ENCODE results near the gene TNFSF4. TPM values are rescaled to one million over a fixed set of nuclear protein-coding genes. Genes with fewer than 3 reads are reported as not detected.

TNFSF4 gene
- polyA plus RNA-seq, 1 donor from 2014 or later = 1.0 TPM

DNA sequence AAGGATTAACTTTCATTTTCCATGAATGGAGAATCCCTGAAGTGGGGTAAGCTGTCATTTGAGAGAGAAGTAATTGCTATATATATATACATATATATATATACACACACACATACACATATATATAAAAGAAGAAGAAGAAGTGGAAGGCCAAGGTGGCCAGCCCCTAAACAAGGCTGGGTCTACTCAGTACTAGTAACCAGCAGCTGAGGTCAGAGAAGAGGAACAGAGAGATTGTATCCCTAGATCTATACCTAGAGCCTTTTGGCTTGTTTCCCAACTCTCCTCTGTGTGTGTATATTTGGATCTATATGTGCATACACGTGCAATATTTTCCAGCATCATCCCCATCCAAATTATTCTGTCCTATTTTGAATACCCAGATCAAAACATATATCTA is 5.2 kb downstream of the TNFSF4 start:
- Histone ChIP-seq H3K36me3 (ENCODE audit: insufficient read depth, low read length) (no peaks in the 10 kb centered on the region), H3K79me2 (replicated peaks; ENCODE audit: insufficient read depth, low read length) (no peaks in the 10 kb centered on the region), H3K9ac (ENCODE audit: low read length) (no peak overlapping the region), H3K4me3 (ENCODE audit: low read length) (no peak overlapping the region), H3K27ac (ENCODE audit: low read length) (no peak overlapping the region), H2AFZ (ENCODE audit: low read depth, low read length) (no peak overlapping the region), H3F3A (ENCODE audit: insufficient read depth, low read length, poor library complexity, severe bottlenecking) (no peaks in the 10 kb centered on the region), H4K20me1 (ENCODE audit: insufficient read depth) (no peaks in the 10 kb centered on the region), H3K27me3 (ENCODE audit: insufficient read depth, low read depth, low read length) (no peaks in the 10 kb centered on the region), H3K4me2 (ENCODE audit: low read length) (no peak overlapping the region), H3K9me3 (ENCODE audit: low read length) (no peaks in the 10 kb centered on the region), H3K9me2 (ENCODE audit: insufficient read depth, low read length) (no peaks in the 10 kb centered on the region)
- TF ChIP-seq MXI1 (conservative IDR thresholded peaks at IDR 0.05; ENCODE audit: poor library complexity, severe bottlenecking) (no peak), EP300 (conservative IDR thresholded peaks at IDR 0.05; ENCODE audit: poor library complexity, severe bottlenecking) (no peak), EZH2 (IDR thresholded peaks at IDR 0.05; ENCODE audit: borderline replicate concordance, insufficient read depth, low read length, poor library complexity, severe bottlenecking) (no peak), TAF1 (IDR thresholded peaks at IDR 0.05; ENCODE audit: low read depth) (no peak), RAD21 (conservative IDR thresholded peaks at IDR 0.05) (no peak), POLR2AphosphoS5 (IDR thresholded peaks at IDR 0.05) (no peak), SMC3 (conservative IDR thresholded peaks at IDR 0.05; ENCODE audit: poor library complexity) (no peak), CTCF (IDR thresholded peaks at IDR 0.05; ENCODE audit: poor library complexity, severe bottlenecking) (no peak)
- TF ChIP-seq, protein P1, sequence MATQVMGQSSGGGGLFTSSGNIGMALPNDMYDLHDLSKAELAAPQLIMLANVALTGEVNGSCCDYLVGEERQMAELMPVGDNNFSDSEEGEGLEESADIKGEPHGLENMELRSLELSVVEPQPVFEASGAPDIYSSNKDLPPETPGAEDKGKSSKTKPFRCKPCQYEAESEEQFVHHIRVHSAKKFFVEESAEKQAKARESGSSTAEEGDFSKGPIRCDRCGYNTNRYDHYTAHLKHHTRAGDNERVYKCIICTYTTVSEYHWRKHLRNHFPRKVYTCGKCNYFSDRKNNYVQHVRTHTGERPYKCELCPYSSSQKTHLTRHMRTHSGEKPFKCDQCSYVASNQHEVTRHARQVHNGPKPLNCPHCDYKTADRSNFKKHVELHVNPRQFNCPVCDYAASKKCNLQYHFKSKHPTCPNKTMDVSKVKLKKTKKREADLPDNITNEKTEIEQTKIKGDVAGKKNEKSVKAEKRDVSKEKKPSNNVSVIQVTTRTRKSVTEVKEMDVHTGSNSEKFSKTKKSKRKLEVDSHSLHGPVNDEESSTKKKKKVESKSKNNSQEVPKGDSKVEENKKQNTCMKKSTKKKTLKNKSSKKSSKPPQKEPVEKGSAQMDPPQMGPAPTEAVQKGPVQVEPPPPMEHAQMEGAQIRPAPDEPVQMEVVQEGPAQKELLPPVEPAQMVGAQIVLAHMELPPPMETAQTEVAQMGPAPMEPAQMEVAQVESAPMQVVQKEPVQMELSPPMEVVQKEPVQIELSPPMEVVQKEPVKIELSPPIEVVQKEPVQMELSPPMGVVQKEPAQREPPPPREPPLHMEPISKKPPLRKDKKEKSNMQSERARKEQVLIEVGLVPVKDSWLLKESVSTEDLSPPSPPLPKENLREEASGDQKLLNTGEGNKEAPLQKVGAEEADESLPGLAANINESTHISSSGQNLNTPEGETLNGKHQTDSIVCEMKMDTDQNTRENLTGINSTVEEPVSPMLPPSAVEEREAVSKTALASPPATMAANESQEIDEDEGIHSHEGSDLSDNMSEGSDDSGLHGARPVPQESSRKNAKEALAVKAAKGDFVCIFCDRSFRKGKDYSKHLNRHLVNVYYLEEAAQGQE (IDR thresholded peaks at IDR 0.05; ENCODE audit: borderline replicate concordance) = no peak

DNA sequence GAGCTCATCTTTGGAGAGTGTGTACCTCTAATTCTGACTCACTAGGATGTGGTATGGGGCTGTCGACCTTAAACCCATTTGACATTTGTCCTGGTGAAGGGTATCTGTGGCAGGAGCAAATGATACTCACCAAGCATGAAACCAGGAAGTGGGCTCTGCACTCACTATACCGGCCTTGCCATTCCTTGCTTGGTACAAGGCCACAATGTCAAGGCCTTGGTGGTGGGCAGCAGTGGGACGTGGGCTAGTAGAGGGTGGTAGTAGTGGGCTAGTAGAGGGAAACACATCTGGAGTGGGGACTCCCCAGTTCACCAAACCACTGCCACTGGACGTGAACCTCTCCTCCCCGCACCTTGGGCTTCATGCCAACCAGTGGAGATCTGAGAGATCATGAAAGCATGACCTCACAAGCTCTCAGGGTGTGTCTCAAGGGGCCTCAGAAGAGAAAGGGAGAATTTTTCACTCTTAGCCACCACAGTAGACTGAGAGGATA is 11.5 kb downstream of the TNFSF4 start:
- Histone ChIP-seq H3K9me2 (ENCODE audit: insufficient read depth, low read length) (no peaks in the 10 kb centered on the region), H3K9me3 (ENCODE audit: low read length) (no peaks in the 10 kb centered on the region), H3K79me2 (replicated peaks; ENCODE audit: insufficient read depth, low read length) (no peaks in the 10 kb centered on the region), H3K36me3 (ENCODE audit: insufficient read depth, low read length) (no peaks in the 10 kb centered on the region), H4K20me1 (ENCODE audit: insufficient read depth) (no peaks in the 10 kb centered on the region), H3F3A (ENCODE audit: insufficient read depth, low read length, poor library complexity, severe bottlenecking) (no peaks in the 10 kb centered on the region), H3K27ac (ENCODE audit: low read length) (no peak overlapping the region), H2AFZ (ENCODE audit: low read depth, low read length) (no peak overlapping the region), H3K4me3 (ENCODE audit: low read length) (no peak overlapping the region), H3K4me2 (ENCODE audit: low read length) (no peak overlapping the region), H3K9ac (ENCODE audit: low read length) (no peak overlapping the region), H3K27me3 (ENCODE audit: insufficient read depth, low read depth, low read length) (no peaks in the 10 kb centered on the region)
- TF ChIP-seq POLR2AphosphoS5 (IDR thresholded peaks at IDR 0.05) (no peak), EP300 (conservative IDR thresholded peaks at IDR 0.05; ENCODE audit: poor library complexity, severe bottlenecking) (no peak)

- Histone ChIP-seq H3K9me2 (ENCODE audit: insufficient read depth, low read length) (no peaks in the 10 kb centered on the region), H4K20me1 (ENCODE audit: insufficient read depth) (no peaks in the 10 kb centered on the region), H3K79me2 (replicated peaks; ENCODE audit: insufficient read depth, low read length) (no peaks in the 10 kb centered on the region), H3K9me3 (ENCODE audit: low read length) (no peaks in the 10 kb centered on the region), H3K36me3 (ENCODE audit: insufficient read depth, low read length) (no peaks in the 10 kb centered on the region), H3K4me2 (ENCODE audit: low read length) (no peak overlapping the region), H3F3A (ENCODE audit: insufficient read depth, low read length, poor library complexity, severe bottlenecking) (no peaks in the 10 kb centered on the region), H3K4me3 (ENCODE audit: low read length) (no peak overlapping the region), H3K27ac (ENCODE audit: low read length) (no peak overlapping the region), H3K27me3 (ENCODE audit: insufficient read depth, low read depth, low read length) (no peaks in the 10 kb centered on the region), H2AFZ (ENCODE audit: low read depth, low read length) (no peak overlapping the region), H3K9ac (ENCODE audit: low read length) (no peak overlapping the region)
- TF ChIP-seq EP300 (conservative IDR thresholded peaks at IDR 0.05; ENCODE audit: poor library complexity, severe bottlenecking) = no peak
- no peak for TF ChIP-seq CTCF (IDR thresholded peaks at IDR 0.05; ENCODE audit: poor library complexity, severe bottlenecking)
- no peak for TF ChIP-seq POLR2AphosphoS5 (IDR thresholded peaks at IDR 0.05)
- no peak for TF ChIP-seq MXI1 (conservative IDR thresholded peaks at IDR 0.05; ENCODE audit: poor library complexity, severe bottlenecking)
- TF ChIP-seq, protein P1 (IDR thresholded peaks at IDR 0.05; ENCODE audit: borderline replicate concordance) = no peak
- TF ChIP-seq EZH2 (IDR thresholded peaks at IDR 0.05; ENCODE audit: borderline replicate concordance, insufficient read depth, low read length, poor library complexity, severe bottlenecking) = no peak
- TF ChIP-seq RAD21 (conservative IDR thresholded peaks at IDR 0.05) = no peak
- TF ChIP-seq TAF1 (IDR thresholded peaks at IDR 0.05; ENCODE audit: low read depth) = no peak
- no peak for TF ChIP-seq SMC3 (conservative IDR thresholded peaks at IDR 0.05; ENCODE audit: poor library complexity)
Observed at GRCh38 chr1:173193639-173194038, 13.5 kb downstream of the TNFSF4 start.
